ENCODE measurements around the gene LINC01488.

Gene LINC01488

GRCh38 chr11:69446108-69446507, 35.4 kb upstream of the LINC01488 start:
- DNase-seq, result no peak

GRCh38 chr11:69447786-69448185, 33.7 kb upstream of the LINC01488 start:
- no peak for DNase-seq

GRCh38 chr11:69448471-69449284, 32.8 kb upstream of the LINC01488 start:
- DNase-seq, result no peak

- no peak for DNase-seq
Measured at GRCh38 chr11:69449320-69450063, 32.0 kb upstream of the LINC01488 start.

GRCh38 chr11:69450064-69450856, 31.2 kb upstream of the LINC01488 start:
- DNase-seq, result no peak

- no peak for DNase-seq
Measured at GRCh38 chr11:69450857-69451220, 30.6 kb upstream of the LINC01488 start.

- DNase-seq, result no peak
Measured at GRCh38 chr11:69451289-69451688, 30.2 kb upstream of the LINC01488 start.

- DNase-seq, result no peak
Measured at GRCh38 chr11:69452206-69452987, 29.1 kb upstream of the LINC01488 start.

- DNase-seq, result no peak
Measured at GRCh38 chr11:69453151-69453550, 28.3 kb upstream of the LINC01488 start.

- DNase-seq, result no peak
Measured at GRCh38 chr11:69454018-69454417, 27.4 kb upstream of the LINC01488 start.

GRCh38 chr11:69455969-69456368, 25.5 kb upstream of the LINC01488 start:
- no peak for DNase-seq

GRCh38 chr11:69456712-69457111, 24.8 kb upstream of the LINC01488 start:
- DNase-seq, result no peak

GRCh38 chr11:69459848-69460539, 21.5 kb upstream of the LINC01488 start:
- DNase-seq, result no peak

GRCh38 chr11:69460540-69461257, 20.8 kb upstream of the LINC01488 start:
- no peak for DNase-seq

GRCh38 chr11:69461272-69461962, 20.0 kb upstream of the LINC01488 start:
- no peak for DNase-seq

GRCh38 chr11:69462106-69462951, 19.1 kb upstream of the LINC01488 start:
- no peak for DNase-seq

GRCh38 chr11:69463181-69463994, 18.1 kb upstream of the LINC01488 start:
- no peak for DNase-seq
